Tibial nerve (tissue), 4 donors: ENCODE measurements around the gene DYNC1H1. TPM values are rescaled to one million over a fixed set of nuclear protein-coding genes. Genes with fewer than 3 reads are reported as not detected.

ENCODE experiments used
- DNase-seq, 2 donors: peaks; one replicate each; pipeline ENCODE4 v3.0.0-alpha.2; 2019; ENCODE audit warnings: low spot score in 2 of 2
- H3K27ac ChIP-seq, 4 donors: fragments of 200-600 bp; sonication (generic) in 3 of 4; one replicate each; pipeline ENCODE4 v1.5.1; 2017 to 2019; ENCODE audit warnings: mild to moderate bottlenecking in 1 of 4
- H3K27me3 ChIP-seq, 2 donors: fragments of 200-600 bp; sonication (generic) in 1 of 2; one replicate each; pipeline versions ENCODE4 v1.5.1 to v1.6.0; 2017 to 2019
- H3K36me3 ChIP-seq, 3 donors: fragments of 200-600 bp; sonication (generic); one replicate each; pipeline ENCODE4 v1.5.1; 2018 to 2019
- H3K4me1 ChIP-seq, 4 donors: fragments of 200-600 bp; sonication (generic) in 3 of 4; one replicate each; pipeline ENCODE4 v1.5.1; 2017 to 2019
- H3K4me3 ChIP-seq, 4 donors: fragments of 200-600 bp; sonication (generic) in 3 of 4; one replicate each; pipeline ENCODE4 v1.5.1; 2017 to 2019; ENCODE audit warnings: mild to moderate bottlenecking in 1 of 4, moderate library complexity in 1 of 4
- H3K9me3 ChIP-seq, 4 donors: fragments of 200-600 bp; sonication (generic) in 3 of 4; one replicate each; pipeline ENCODE4 v1.5.1; 2017 to 2019
- CTCF ChIP-seq, 5 experiments: fragments of 200-600 bp in 3 of 5; fragments of 450-650 bp in 2 of 5; sonication (generic) in 3 of 5; IDR thresholded peaks; one replicate each; pipeline ENCODE4 v1.5.1; 2016 to 2019; ENCODE audit warnings: antibody characterized with exemption in 5 of 5, mild to moderate bottlenecking in 3 of 5, moderate library complexity in 2 of 5
- EP300 ChIP-seq, 2 donors: sonication (generic); formaldehyde crosslinking; IDR thresholded peaks; one replicate each; pipeline ENCODE4 v1.6.1; 2017; ENCODE audit warnings: antibody characterized with exemption in 2 of 2, mild to moderate bottlenecking in 1 of 2
- POLR2A ChIP-seq, 2 donors: fragments of 450-650 bp; IDR thresholded peaks; one replicate each; pipeline ENCODE4 v1.6.1; 2017; ENCODE audit warnings: antibody characterized with exemption in 2 of 2, mild to moderate bottlenecking in 2 of 2, moderate library complexity in 2 of 2
- WGBS, 2 donors: methylation state at CpG; one replicate each; pipeline ENCODE4 v1.1.5; 2018; 5-methylcytosine and 5-hydroxymethylcytosine counted together
- total RNA-seq, 4 donors: library from RNA; depleted of rRNA; stranded (reverse); fragments of >200 nt; gene quantifications; one replicate each; pipeline ENCODE4 v1.1.0, GENCODE V29; 2016

The DYNC1H1 gene
- total RNA-seq, result 100 to 1,000 TPM; 506 to 690 (median 631) TPM

- DNase-seq, result peak; percentile 78 to 80
- H3K4me1 ChIP-seq, result peaks cover 0 to 62% (median 18%) of the 10 kb centered on the region in 4 donors
- peak within 1 kb of the TSS; percentile 95 to 100 (median 99) for H3K4me3 ChIP-seq
- no peaks in the 10 kb centered on the region for H3K9me3 ChIP-seq
- WGBS, 2 donors, result 0 to 1% methylated on average over 54 to 55 of the region's 115 CpGs
- TF ChIP-seq EP300 (IDR thresholded peaks at IDR 0.05), result peak in 1 of 2 donors; percentile 98
- TF ChIP-seq POLR2A (IDR thresholded peaks at IDR 0.05), result peak; percentile 98 to 100
- no peak for TF ChIP-seq CTCF (IDR thresholded peaks at IDR 0.05)
- H3K36me3 ChIP-seq, result peaks cover 0 to 7% (median 0%) of the 10 kb centered on the region in 3 donors
- peak within 1 kb of the TSS; percentile 88 to 98 (median 97) for H3K27ac ChIP-seq
- H3K27me3 ChIP-seq, result no peaks in the 10 kb centered on the region
Measured at GRCh38 chr14:101964297-101965180, at the start of gene DYNC1H1. Gene DYNC1H1, plus strand, starts transcription at chr14:101964573. Its CDS starts 119 bp downstream, at chr14:101964692.

GRCh38 chr14:101915871-101916815, 48.2 kb upstream of the DYNC1H1 start:
- Histone ChIP-seq H3K4me3 (no peak overlapping the region), H3K27me3 (no peaks in the 10 kb centered on the region), H3K36me3 (peaks cover 0 to 80% (median 0%) of the 10 kb centered on the region in 3 donors), H3K27ac (peak overlapping the region in 1 of 4 donors; percentile 50), H3K9me3 (no peaks in the 10 kb centered on the region), H3K4me1 (peaks cover 0 to 12% (median 0%) of the 10 kb centered on the region in 4 donors)
- DNase-seq, result no peak
- 88 to 89% methylated on average over 23 of the region's 23 CpGs for WGBS, 2 donors
- TF ChIP-seq POLR2A (IDR thresholded peaks at IDR 0.05) (no peak), EP300 (IDR thresholded peaks at IDR 0.05) (no peak), CTCF (IDR thresholded peaks at IDR 0.05) (no peak)

- H3K27ac ChIP-seq, result peak overlapping the region in 2 of 4 donors; percentile 43 to 50
- DNase-seq, result no peak
- 77 to 79% methylated on average over 18 of the region's 18 CpGs for WGBS, 2 donors
Measured at GRCh38 chr14:101916816-101917412, 47.5 kb upstream of the DYNC1H1 start.

More at GRCh38 chr14:101916816-101917412, 47.5 kb upstream of the DYNC1H1 start:
- no peaks in the 10 kb centered on the region for H3K27me3 ChIP-seq
- TF ChIP-seq CTCF (IDR thresholded peaks at IDR 0.05), result no peak
- no peak for TF ChIP-seq EP300 (IDR thresholded peaks at IDR 0.05)
- TF ChIP-seq POLR2A (IDR thresholded peaks at IDR 0.05), result no peak
- H3K9me3 ChIP-seq, result no peaks in the 10 kb centered on the region
- H3K4me1 ChIP-seq, result peaks cover 0 to 12% (median 0%) of the 10 kb centered on the region in 4 donors
- no peak overlapping the region for H3K4me3 ChIP-seq
- peaks cover 0 to 80% (median 0%) of the 10 kb centered on the region in 3 donors for H3K36me3 ChIP-seq
